Testis (tissue), 2 donors: ENCODE results near the gene SGO1.

Source experiments
- CTCF ChIP-seq, 3 experiments: fragments of 450-650 bp in 2 of 3; fragments of 200-600 bp in 1 of 3; sonication (generic) in 1 of 3; IDR thresholded peaks; one replicate each; pipeline ENCODE4 v1.5.1; 2016 to 2019; ENCODE audit warnings: antibody characterized with exemption in 3 of 3, mild to moderate bottlenecking in 2 of 3, moderate library complexity in 1 of 3
- POLR2A ChIP-seq: fragments of 450-650 bp; IDR thresholded peaks from one replicate; pipeline ENCODE4 v1.6.1; 2017; ENCODE audit warnings: antibody characterized with exemption, mild to moderate bottlenecking, moderate library complexity

- TF ChIP-seq CTCF (IDR thresholded peaks at IDR 0.05): no peak
- TF ChIP-seq POLR2A: no peak
Measured at GRCh38 chr3:20186600-20187004, 596 bp upstream of the SGO1 start.
